Liver (tissue), 9 donors: ENCODE results near the gene MBP. TPM values are rescaled to one million over a fixed set of nuclear protein-coding genes. Genes with fewer than 3 reads are reported as not detected.

Source experiments
- DNase-seq: peaks from one replicate; pipeline ENCODE4 v3.0.0-alpha.2; 2017; ENCODE audit warnings: low spot score
- H3K27ac ChIP-seq, 2 donors: one replicate each; pipeline ENCODE4 v1.7.0; 2013; ENCODE audit warnings: inconsistent platforms in 2 of 2, low read length in 2 of 2, control low read depth in 1 of 2, low read depth in 1 of 2, mild to moderate bottlenecking in 1 of 2
- H3K27me3 ChIP-seq, 4 donors: one replicate each; pipeline versions ENCODE4 v1.6.1 to v1.7.0; 2013; ENCODE audit warnings: low read length in 3 of 4, inconsistent platforms in 1 of 4, mild to moderate bottlenecking in 1 of 4, moderate library complexity in 1 of 4; ENCODE audit not compliant: control insufficient read depth in 4 of 4, insufficient read depth in 4 of 4
- H3K36me3 ChIP-seq, 4 donors: one replicate each; pipeline versions ENCODE4 v1.6.1 to v1.7.0; 2013; ENCODE audit warnings: low read length in 3 of 4, mild to moderate bottlenecking in 3 of 4, low read depth in 1 of 4, moderate library complexity in 1 of 4; ENCODE audit not compliant: control insufficient read depth in 4 of 4, insufficient read depth in 3 of 4
- H3K4me1 ChIP-seq, 4 donors: one replicate each; pipeline versions ENCODE4 v1.6.1 to v1.7.0; 2013; ENCODE audit warnings: low read length in 3 of 4, mild to moderate bottlenecking in 3 of 4, moderate library complexity in 1 of 4; ENCODE audit not compliant: control insufficient read depth in 4 of 4, insufficient read depth in 4 of 4
- H3K4me3 ChIP-seq, 3 donors: one replicate each; pipeline versions ENCODE4 v1.6.1 to v1.7.0; 2013; ENCODE audit warnings: low read length in 3 of 3, control low read depth in 1 of 3, low read depth in 1 of 3, mild to moderate bottlenecking in 1 of 3
- H3K9ac ChIP-seq, 2 donors: one replicate each; pipeline ENCODE4 v1.7.0; 2013; ENCODE audit warnings: low read length in 2 of 2, mild to moderate bottlenecking in 2 of 2, moderate library complexity in 2 of 2, control low read depth in 1 of 2, low read depth in 1 of 2
- H3K9me3 ChIP-seq, 4 donors: one replicate each; pipeline versions ENCODE4 v1.6.1 to v1.7.0; 2013; ENCODE audit warnings: low read length in 3 of 4; ENCODE audit not compliant: control insufficient read depth in 4 of 4
- ATF3 ChIP-seq: IDR thresholded peaks from 2 replicates; pipeline ENCODE4 v1.6.1; 2016; ENCODE audit warnings: antibody characterized with exemption
- FOXA1 ChIP-seq: IDR thresholded peaks from 2 replicates; pipeline ENCODE4 v1.6.1; 2016; ENCODE audit warnings: antibody characterized with exemption
- FOXA2 ChIP-seq: IDR thresholded peaks from 2 replicates; pipeline ENCODE4 v1.6.1; 2016; ENCODE audit warnings: antibody characterized with exemption
- HNF4G ChIP-seq: IDR thresholded peaks from 2 replicates; pipeline ENCODE4 v1.6.1; 2016; ENCODE audit warnings: antibody characterized with exemption
- JUND ChIP-seq, 2 donors: IDR thresholded peaks; 2 replicates each; pipeline ENCODE4 v1.6.1; 2016; ENCODE audit warnings: antibody characterized with exemption in 2 of 2
- RAD21 ChIP-seq, 2 donors: IDR thresholded peaks; 2 replicates each; pipeline ENCODE4 v1.6.1; 2016; ENCODE audit warnings: antibody characterized with exemption in 2 of 2, mild to moderate bottlenecking in 2 of 2
- REST ChIP-seq: IDR thresholded peaks from 2 replicates; pipeline ENCODE4 v1.6.1; 2016; ENCODE audit warnings: antibody characterized with exemption, mild to moderate bottlenecking
- RXRA ChIP-seq, 2 donors: IDR thresholded peaks; 2 replicates each; pipeline ENCODE4 v1.6.1; 2017 to 2018; ENCODE audit warnings: antibody characterized with exemption in 2 of 2, mild to moderate bottlenecking in 1 of 2
- TAF1 ChIP-seq: conservative IDR thresholded peaks from 2 replicates; pipeline ENCODE4 v1.6.1; 2016; ENCODE audit warnings: antibody characterized with exemption, mild to moderate bottlenecking
- YY1 ChIP-seq: IDR thresholded peaks from 2 replicates; pipeline ENCODE4 v1.6.1; 2016; ENCODE audit warnings: antibody characterized with exemption, mild to moderate bottlenecking
- whole genome bisulfite sequencing: extraction: QIAGEN DNeasy Blood & Tissue Kit; methylation state at CpG from one replicate; pipeline ENCODE4 v1.1.7; 2013; 5-methylcytosine and 5-hydroxymethylcytosine counted together
- polyA plus RNA-seq, 2 donors: library from polyadenylated mRNA; stranded (reverse) in 1 of 2; unstranded in 1 of 2; fragments of 200-250 nt in 1 of 2; fragments of >200 nt in 1 of 2; fragmentation: Nextera tagmentation in 1 of 2; extraction: Ambion mirVana in 1 of 2; gene quantifications; one replicate each; pipeline versions ENCODE4 v1.2.1 to v1.2.3, GENCODE V29; 2013 to 2015
- total RNA-seq, 2 donors: library from RNA; depleted of rRNA; stranded (reverse); fragments of >200 nt; gene quantifications; one replicate each; pipeline ENCODE4 v1.2.3, GENCODE V29; 2014
- TF ChIP-seq, protein P1 (sequence below): fragments of 150-350 bp; IDR thresholded peaks from 2 replicates; pipeline ENCODE4 v1.5.1; 2017; ENCODE audit warnings: improper control_type of control experiment, low read depth, low read length; ENCODE audit not compliant: missing input control
- TF ChIP-seq, protein P2 (sequence below): IDR thresholded peaks from 2 replicates; pipeline ENCODE4 v1.6.1; 2016; ENCODE audit warnings: antibody characterized with exemption
- donor health status: healthy.
- donor health status: healthy.
- donor health status: healthy.
- donor health status: healthy.
- donor health status: healthy.

Gene MBP
- total and polyA plus RNA-seq, 4 donors: 9.7 to 23.3 (median 17.7) TPM

DNA sequence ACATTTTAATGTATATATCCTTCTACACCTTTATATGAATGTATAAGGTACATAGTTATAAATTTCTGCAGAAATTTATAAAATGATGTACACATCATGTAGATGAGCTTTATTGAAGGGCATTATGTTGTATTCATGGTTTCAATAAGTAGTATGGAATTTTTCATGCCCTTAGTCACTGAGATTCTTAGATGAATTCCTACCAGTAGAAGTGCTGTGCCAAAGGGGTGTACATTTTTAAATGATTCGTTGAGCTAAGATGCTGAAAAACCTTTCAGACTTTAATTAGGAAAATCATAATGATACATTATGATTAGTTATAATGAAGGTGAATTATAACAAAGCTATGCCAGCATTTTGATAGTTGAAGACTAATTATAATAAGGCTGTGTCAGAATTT lies 195.0 kb downstream of the MBP start:
- H3K36me3 ChIP-seq: peaks cover 4 to 16% (median 10%) of the 10 kb centered on the region in 4 donors
- no peak for TF ChIP-seq YY1
- no peak for TF ChIP-seq REST
- TF ChIP-seq JUND (IDR thresholded peaks at IDR 0.05): no peak
- TF ChIP-seq, protein P1, sequence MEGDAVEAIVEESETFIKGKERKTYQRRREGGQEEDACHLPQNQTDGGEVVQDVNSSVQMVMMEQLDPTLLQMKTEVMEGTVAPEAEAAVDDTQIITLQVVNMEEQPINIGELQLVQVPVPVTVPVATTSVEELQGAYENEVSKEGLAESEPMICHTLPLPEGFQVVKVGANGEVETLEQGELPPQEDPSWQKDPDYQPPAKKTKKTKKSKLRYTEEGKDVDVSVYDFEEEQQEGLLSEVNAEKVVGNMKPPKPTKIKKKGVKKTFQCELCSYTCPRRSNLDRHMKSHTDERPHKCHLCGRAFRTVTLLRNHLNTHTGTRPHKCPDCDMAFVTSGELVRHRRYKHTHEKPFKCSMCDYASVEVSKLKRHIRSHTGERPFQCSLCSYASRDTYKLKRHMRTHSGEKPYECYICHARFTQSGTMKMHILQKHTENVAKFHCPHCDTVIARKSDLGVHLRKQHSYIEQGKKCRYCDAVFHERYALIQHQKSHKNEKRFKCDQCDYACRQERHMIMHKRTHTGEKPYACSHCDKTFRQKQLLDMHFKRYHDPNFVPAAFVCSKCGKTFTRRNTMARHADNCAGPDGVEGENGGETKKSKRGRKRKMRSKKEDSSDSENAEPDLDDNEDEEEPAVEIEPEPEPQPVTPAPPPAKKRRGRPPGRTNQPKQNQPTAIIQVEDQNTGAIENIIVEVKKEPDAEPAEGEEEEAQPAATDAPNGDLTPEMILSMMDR: no peak
- no peak for TF ChIP-seq ATF3
- H3K4me3 ChIP-seq: no peak overlapping the region
- H3K27ac ChIP-seq: no peak overlapping the region
- WGBS: 93% methylated on average over 1 of the region's 1 CpG
- no peaks in the 10 kb centered on the region for H3K9me3 ChIP-seq
- no peak for DNase-seq
- peaks cover 3 to 12% (median 11%) of the 10 kb centered on the region in 4 donors for H3K4me1 ChIP-seq
- H3K27me3 ChIP-seq: no peaks in the 10 kb centered on the region
- H3K9ac ChIP-seq: no peak overlapping the region

- TF ChIP-seq JUND (IDR thresholded peaks at IDR 0.05): no peak
- no peak for TF ChIP-seq TAF1
- no peak for TF ChIP-seq RAD21 (IDR thresholded peaks at IDR 0.05)
- TF ChIP-seq, protein P2, sequence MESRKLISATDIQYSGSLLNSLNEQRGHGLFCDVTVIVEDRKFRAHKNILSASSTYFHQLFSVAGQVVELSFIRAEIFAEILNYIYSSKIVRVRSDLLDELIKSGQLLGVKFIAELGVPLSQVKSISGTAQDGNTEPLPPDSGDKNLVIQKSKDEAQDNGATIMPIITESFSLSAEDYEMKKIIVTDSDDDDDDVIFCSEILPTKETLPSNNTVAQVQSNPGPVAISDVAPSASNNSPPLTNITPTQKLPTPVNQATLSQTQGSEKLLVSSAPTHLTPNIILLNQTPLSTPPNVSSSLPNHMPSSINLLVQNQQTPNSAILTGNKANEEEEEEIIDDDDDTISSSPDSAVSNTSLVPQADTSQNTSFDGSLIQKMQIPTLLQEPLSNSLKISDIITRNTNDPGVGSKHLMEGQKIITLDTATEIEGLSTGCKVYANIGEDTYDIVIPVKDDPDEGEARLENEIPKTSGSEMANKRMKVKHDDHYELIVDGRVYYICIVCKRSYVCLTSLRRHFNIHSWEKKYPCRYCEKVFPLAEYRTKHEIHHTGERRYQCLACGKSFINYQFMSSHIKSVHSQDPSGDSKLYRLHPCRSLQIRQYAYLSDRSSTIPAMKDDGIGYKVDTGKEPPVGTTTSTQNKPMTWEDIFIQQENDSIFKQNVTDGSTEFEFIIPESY: no peak
- no peak for TF ChIP-seq HNF4G
- TF ChIP-seq RXRA (IDR thresholded peaks at IDR 0.05): no peak
- no peak for TF ChIP-seq ATF3
- TF ChIP-seq FOXA1: no peak
- no peak for TF ChIP-seq FOXA2
- peaks cover 4 to 16% (median 10%) of the 10 kb centered on the region in 4 donors for H3K36me3 ChIP-seq
- no peak overlapping the region for H3K9ac ChIP-seq
- DNase-seq: no peak
- H3K27me3 ChIP-seq: no peaks in the 10 kb centered on the region
- peaks cover 3 to 12% (median 11%) of the 10 kb centered on the region in 4 donors for H3K4me1 ChIP-seq
- H3K27ac ChIP-seq: no peak overlapping the region
- H3K9me3 ChIP-seq: no peaks in the 10 kb centered on the region
- WGBS: 97% methylated on average over 11 of the region's 11 CpGs
- H3K4me3 ChIP-seq: no peak overlapping the region
Observed at GRCh38 chr18:76936877-76937276, 195.7 kb downstream of the MBP start.
